ENCODE results near the gene PITPNM1. TPM values are rescaled to one million over a fixed set of nuclear protein-coding genes. Genes with fewer than 3 reads are reported as not detected.
A peak's percentile ranks its signal among the peaks of the same experiment; 100 is the strongest.

PITPNM1 gene
- total and polyA plus RNA-seq, 2 experiments from 2014 or later, result 9.1 to 57.1 TPM

GRCh38 chr11:67508486-67509121, 3.4 kb upstream of the PITPNM1 start:
- Histone ChIP-seq H3K4me2 (peak overlapping the region; percentile 95), H3K79me2 (replicated peaks; ENCODE audit: insufficient read depth) (peaks cover 5% of the 10 kb centered on the region; the same call in 1 of the 2 replicates), H3K27me3 (ENCODE audit: insufficient read depth) (no peaks in the 10 kb centered on the region; the same call in 1 of the 2 replicates), H3K27ac (ENCODE audit: low read depth) (peak overlapping the region; percentile 73; the same call in 1 of the 2 replicates), H3K4me1 (ENCODE audit: insufficient read depth) (peaks cover 25% of the 10 kb centered on the region), H3F3A (replicated peaks; ENCODE audit: low read depth) (peaks cover 16% of the 10 kb centered on the region; the same call in 1 of the 2 replicates), H3K9me2 (ENCODE audit: insufficient read depth) (no peaks in the 10 kb centered on the region), H3K4me3 (peak overlapping the region; percentile 71), H4K20me1 (replicated peaks; ENCODE audit: insufficient read depth) (peaks cover 7% of the 10 kb centered on the region), H2AFZ (peak overlapping the region; percentile 94), H3K36me3 (ENCODE audit: insufficient read depth) (no peaks in the 10 kb centered on the region)
- peak; percentile 41; the same call in 1 of the 2 replicates for TF ChIP-seq POLR2AphosphoS5 (IDR thresholded peaks at IDR 0.05; ENCODE audit: low read depth)
- no peak for TF ChIP-seq EZH2 (IDR thresholded peaks at IDR 0.05; ENCODE audit: low read depth, unreplicated experiment)
- peak; percentile 94 for TF ChIP-seq CREB1 (CRISPR knock-in tag; IDR thresholded peaks at IDR 0.05; ENCODE audit: low read depth)
- no peak for TF ChIP-seq ZNF331 (CRISPR knock-in tag; IDR thresholded peaks at IDR 0.05; ENCODE audit: low read depth)
- no peak for TF ChIP-seq EZH2phosphoT487 (IDR thresholded peaks at IDR 0.05; ENCODE audit: unreplicated experiment)
- TF ChIP-seq REST (IDR thresholded peaks at IDR 0.05; ENCODE audit: unreplicated experiment), result no peak
- peak overlapping the region; percentile 93 for H3K27ac Mint-ChIP-seq
- peaks cover 11% of the 10 kb centered on the region for H3K27me3 Mint-ChIP-seq (ENCODE audit: insufficient read depth, low read depth, poor library complexity)
- peak; percentile 6 for ATAC-seq
- H3K4me3 Mint-ChIP-seq, result peak overlapping the region; percentile 73
- peak; percentile 99 for DNase-seq (ENCODE audit: low spot score)
- H3K36me3 Mint-ChIP-seq (ENCODE audit: low read depth), result peaks cover 7% of the 10 kb centered on the region
- H3K4me1 Mint-ChIP-seq, result peaks cover 20% of the 10 kb centered on the region
- peaks cover 3% of the 10 kb centered on the region; the same call in 1 of the 3 replicates for H3K9me3 Mint-ChIP-seq

GRCh38 chr11:67507864-67508485, 2.8 kb upstream of the PITPNM1 start, which contains the start of gene CDK2AP2:
Gene CDK2AP2 (minus strand): TSS chr11:67508162. CDS start chr11:67508082, 80 bp downstream.
- Mint-ChIP-seq H3K27ac (peak within 1 kb of the TSS; percentile 93), H3K4me1 (peaks cover 23% of the 10 kb centered on the region), H3K36me3 (ENCODE audit: low read depth) (peaks cover 7% of the 10 kb centered on the region), H3K4me3 (peak within 1 kb of the TSS; percentile 73), H3K27me3 (ENCODE audit: insufficient read depth, low read depth, poor library complexity) (peaks cover 16% of the 10 kb centered on the region), H3K9me3 (peaks cover 3% of the 10 kb centered on the region; the same call in 1 of the 3 replicates)
- peaks cover 5% of the 10 kb centered on the region; the same call in 1 of the 2 replicates for H3K79me2 ChIP-seq (replicated peaks; ENCODE audit: insufficient read depth)
- no peaks in the 10 kb centered on the region; the same call in 1 of the 2 replicates for H3K27me3 ChIP-seq (ENCODE audit: insufficient read depth)
- H2AFZ ChIP-seq, result peak within 1 kb of the TSS; percentile 94
- peaks cover 27% of the 10 kb centered on the region for H3K4me1 ChIP-seq (ENCODE audit: insufficient read depth)
- DNase-seq (ENCODE audit: low spot score) (peak; percentile 100), ATAC-seq (peak; percentile 78)
- H3K4me3 ChIP-seq, result peak within 1 kb of the TSS; percentile 86
- peak within 1 kb of the TSS; percentile 95 for H3K4me2 ChIP-seq
- H3F3A ChIP-seq (replicated peaks; ENCODE audit: low read depth), result peaks cover 16% of the 10 kb centered on the region; the same call in 1 of the 2 replicates
- H4K20me1 ChIP-seq (replicated peaks; ENCODE audit: insufficient read depth), result peaks cover 12% of the 10 kb centered on the region
- peak within 1 kb of the TSS; percentile 92 for H3K27ac ChIP-seq (ENCODE audit: low read depth)
- no peaks in the 10 kb centered on the region for H3K9me2 ChIP-seq (ENCODE audit: insufficient read depth)
- H3K36me3 ChIP-seq (ENCODE audit: insufficient read depth), result no peaks in the 10 kb centered on the region
- TF ChIP-seq NANOG (IDR thresholded peaks at IDR 0.05; ENCODE audit: borderline replicate concordance) (no peak), JUNB (IDR thresholded peaks at IDR 0.05; ENCODE audit: unreplicated experiment) (no peak), REST (IDR thresholded peaks at IDR 0.05; ENCODE audit: unreplicated experiment) (no peak), ZNF331 (CRISPR knock-in tag; IDR thresholded peaks at IDR 0.05; ENCODE audit: low read depth) (no peak), CTCF (conservative IDR thresholded peaks at IDR 0.05; ENCODE audit: low read depth in 2 of 2) (no peak), POLR2AphosphoS5 (IDR thresholded peaks at IDR 0.05; ENCODE audit: low read depth) (peak; percentile 60), EZH2 (IDR thresholded peaks at IDR 0.05; ENCODE audit: low read depth, unreplicated experiment) (no peak)
